ENCODE data around the gene PACSIN1.

The PACSIN1 gene

GRCh38 chr6:34573567-34574183, 107.8 kb downstream of the PACSIN1 start:
- H3K4me3 ChIP-seq (ENCODE audit: low read depth, low read length): no peak overlapping the region
- no peak for DNase-seq (ENCODE audit: low read depth)
- TF ChIP-seq CTCF (IDR thresholded peaks at IDR 0.05; ENCODE audit: low read depth, low read length, missing control alignments): no peak

GRCh38 chr6:34574647-34575293, 108.9 kb downstream of the PACSIN1 start:
- no peak for TF ChIP-seq CTCF (IDR thresholded peaks at IDR 0.05; ENCODE audit: low read depth, low read length, missing control alignments)
- DNase-seq (ENCODE audit: low read depth): no peak
- H3K4me3 ChIP-seq (ENCODE audit: low read depth, low read length): no peak overlapping the region

GRCh38 chr6:34575326-34575725, 109.5 kb downstream of the PACSIN1 start:
- no peak for DNase-seq (ENCODE audit: low read depth)
- no peak overlapping the region for H3K4me3 ChIP-seq (ENCODE audit: low read depth, low read length)
- no peak for TF ChIP-seq CTCF (IDR thresholded peaks at IDR 0.05; ENCODE audit: low read depth, low read length, missing control alignments)

GRCh38 chr6:34576286-34576955, 110.5 kb downstream of the PACSIN1 start:
- TF ChIP-seq CTCF (IDR thresholded peaks at IDR 0.05; ENCODE audit: low read depth, low read length, missing control alignments): no peak
- DNase-seq (ENCODE audit: low read depth): no peak
- H3K4me3 ChIP-seq (ENCODE audit: low read depth, low read length): no peak overlapping the region

GRCh38 chr6:34578445-34579262, 112.8 kb downstream of the PACSIN1 start:
- DNase-seq (ENCODE audit: low read depth): no peak
- TF ChIP-seq CTCF (IDR thresholded peaks at IDR 0.05; ENCODE audit: low read depth, low read length, missing control alignments): no peak
- no peak overlapping the region for H3K4me3 ChIP-seq (ENCODE audit: low read depth, low read length)

- no peak for TF ChIP-seq CTCF (IDR thresholded peaks at IDR 0.05; ENCODE audit: low read depth, low read length, missing control alignments)
- no peak overlapping the region for H3K4me3 ChIP-seq (ENCODE audit: low read depth, low read length)
- DNase-seq (ENCODE audit: low read depth): no peak
These were observed 115.1 kb downstream of the PACSIN1 start for GRCh38 chr6:34580707-34581560.

Data from GM12864 (cell line).